GM12878 (cell line): ENCODE results near the gene PTBP1. TPM values are rescaled to one million over a fixed set of nuclear protein-coding genes. Genes with fewer than 3 reads are reported as not detected.

ENCODE experiments used
- ATAC-seq: fragments of 200-7000 bp; cut with Tn5 transposase; 3 replicates; pipeline ENCODE4 v1.9.1; 2020; ENCODE audit warnings: mild to moderate bottlenecking, moderate library complexity
- BruUV-seq: library from RNA; stranded (reverse); fragments of 400-500 nt; replicated peaks from 2 replicates; lab custom pipeline; 2021; lab: Mats Ljungman, UMichigan
- CTCF ChIA-PET: fragments of 300-600 bp; sonication (Branson Sonifier 250); formaldehyde crosslinking; extraction: SDS; loops from one replicate; lab custom pipeline; 2021; ENCODE audit warnings: inconsistent platforms; lab: Yijun Ruan, JAX
- POLR2A ChIA-PET: fragments of 350-600 bp; formaldehyde crosslinking; extraction: SDS; loops from one replicate; lab custom pipeline; 2021; ENCODE audit warnings: inconsistent platforms; lab: Charles Lee
- RAD21 ChIA-PET: fragments of 300-600 bp; sonication (Branson Sonifier 250); formaldehyde crosslinking; loops from one replicate; lab custom pipeline; 2023; ENCODE audit warnings: antibody characterized with exemption; ENCODE audit not compliant: unreplicated experiment; lab: Charles Lee
- SMC1A ChIA-PET: fragments of 300-600 bp; sonication (Branson Sonifier 250); formaldehyde crosslinking; loops from one replicate; lab custom pipeline; 2023; ENCODE audit not compliant: unreplicated experiment, uncharacterized antibody; lab: Charles Lee
- DNase-seq: peaks from one replicate; pipeline ENCODE4 v3.0.0-alpha.2; 2011; ENCODE audit warnings: low read depth, low spot score
- FAIRE-seq: peaks from 3 replicates; lab custom pipeline; 2011; peaks lifted over from hg19 to GRCh38; lab: Jason Lieb, UNC
- H2AFZ ChIP-seq: 2 replicates; pipeline ENCODE4 v1.6.0; 2011; ENCODE audit warnings: low read depth, low read length, control low read depth; ENCODE audit not compliant: control insufficient read depth
- H3K27ac ChIP-seq: 2 replicates; pipeline ENCODE4 v1.5.1; 2011; ENCODE audit warnings: control low read depth; ENCODE audit not compliant: control insufficient read depth, insufficient read depth
- H3K27me3 ChIP-seq, 2 experiments: replicated peaks in 1 of 2; 2 replicates each; pipeline versions ENCODE4 v1.6.0 to v1.6.1; 2011; ENCODE audit warnings: low read length in 1 of 2; ENCODE audit not compliant: control insufficient read depth in 2 of 2, insufficient read depth in 2 of 2
- H3K36me3 ChIP-seq, 2 experiments: 2 replicates each; pipeline ENCODE4 v1.5.1; 2011; ENCODE audit warnings: low read length in 1 of 2; ENCODE audit not compliant: control insufficient read depth in 2 of 2, insufficient read depth in 2 of 2
- H3K4me1 ChIP-seq: 2 replicates; pipeline ENCODE4 v1.6.1; 2011; ENCODE audit warnings: mild to moderate bottlenecking, low read length, moderate library complexity, mixed read lengths; ENCODE audit not compliant: control insufficient read depth, insufficient read depth
- H3K4me2 ChIP-seq: 2 replicates; pipeline ENCODE4 v1.6.0; 2011; ENCODE audit warnings: control low read depth; ENCODE audit not compliant: control insufficient read depth, insufficient read depth
- H3K4me3 ChIP-seq: fragments of 200-600 bp; sonication (generic); 2 replicates; pipeline ENCODE4 v1.5.1; 2016
- H3K79me2 ChIP-seq: 2 replicates; pipeline ENCODE4 v1.6.0; 2011; ENCODE audit warnings: low read length; ENCODE audit not compliant: control insufficient read depth, insufficient read depth
- H3K9ac ChIP-seq: 2 replicates; pipeline ENCODE4 v1.8.0; 2011; ENCODE audit warnings: low read length, control low read depth, mixed read lengths; ENCODE audit not compliant: control insufficient read depth, insufficient read depth
- H3K9me3 ChIP-seq: replicated peaks from 3 replicates; pipeline ENCODE4 v1.5.1; 2011; ENCODE audit warnings: mild to moderate bottlenecking, low read length; ENCODE audit not compliant: control insufficient read depth, insufficient read depth
- H4K20me1 ChIP-seq: 2 replicates; pipeline ENCODE4 v1.6.0; 2011; ENCODE audit not compliant: control insufficient read depth, insufficient read depth
- BACH1 ChIP-seq: fragments of 450-650 bp; IDR thresholded peaks from 2 replicates; pipeline ENCODE4 v1.6.1; 2017; ENCODE audit warnings: mild to moderate bottlenecking, borderline replicate concordance
- BHLHE40 ChIP-seq, 2 experiments: fragments of 450-650 bp in 1 of 2; IDR thresholded peaks; 2 replicates each; pipeline ENCODE4 v1.6.1; 2011 to 2017; ENCODE audit warnings: low read depth in 2 of 2, borderline replicate concordance in 1 of 2, improper control_type of control experiment in 1 of 2, low read length in 1 of 2, mild to moderate bottlenecking in 1 of 2
- CBX3 ChIP-seq: fragments of 200-600 bp; sonication (generic); IDR thresholded peaks from 2 replicates; pipeline ENCODE4 v1.6.1; 2016; ENCODE audit warnings: low read depth, borderline replicate concordance
- FOS ChIP-seq: IDR thresholded peaks from 3 replicates; pipeline ENCODE4 v1.6.1; 2011; ENCODE audit warnings: borderline replicate concordance; ENCODE audit not compliant: insufficient read length; ENCODE audit errors: extremely low read depth
- LARP7 ChIP-seq: fragments of 450-650 bp; IDR thresholded peaks from 2 replicates; pipeline ENCODE4 v1.6.1; 2017; ENCODE audit warnings: mild to moderate bottlenecking
- MLLT1 ChIP-seq: fragments of 450-650 bp; IDR thresholded peaks from 2 replicates; pipeline ENCODE4 v1.6.1; 2016; ENCODE audit warnings: mild to moderate bottlenecking
- PAX8 ChIP-seq: fragments of 450-650 bp; IDR thresholded peaks from 2 replicates; pipeline ENCODE4 v1.6.1; 2017; ENCODE audit warnings: mild to moderate bottlenecking, moderate library complexity
- RAD51 ChIP-seq: fragments of 450-650 bp; IDR thresholded peaks from 2 replicates; pipeline ENCODE4 v1.6.1; 2016; ENCODE audit warnings: moderate library complexity, mild to moderate bottlenecking, inconsistent platforms
- RFX5 ChIP-seq: IDR thresholded peaks from 2 replicates; pipeline ENCODE4 v1.6.1; 2011; ENCODE audit warnings: low read depth, low read length, improper control_type of control experiment
- SKIL ChIP-seq: fragments of 450-650 bp; IDR thresholded peaks from 2 replicates; pipeline ENCODE4 v1.6.1; 2017; ENCODE audit warnings: mild to moderate bottlenecking, low read depth, inconsistent platforms; ENCODE audit not compliant: poor library complexity, severe bottlenecking
- SMAD5 ChIP-seq: IDR thresholded peaks from 2 replicates; pipeline ENCODE4 v1.6.1; 2016; ENCODE audit warnings: antibody characterized with exemption, low read depth
- SMARCA5 ChIP-seq: fragments of 450-650 bp; IDR thresholded peaks from 2 replicates; pipeline ENCODE4 v1.6.1; 2017; ENCODE audit warnings: mild to moderate bottlenecking
- TARDBP ChIP-seq: IDR thresholded peaks from 2 replicates; pipeline ENCODE4 v1.6.1; 2016; ENCODE audit warnings: borderline replicate concordance
- ZNF207 ChIP-seq: fragments of 450-650 bp; IDR thresholded peaks from 2 replicates; pipeline ENCODE4 v1.6.1; 2014; ENCODE audit warnings: antibody characterized with exemption, mild to moderate bottlenecking, borderline replicate concordance
- ZNF274 ChIP-seq: IDR thresholded peaks from one replicate; pipeline ENCODE4 v1.8.0; 2011; ENCODE audit not compliant: insufficient read length, insufficient read depth
- WGBS: methylation state at CpG from one replicate; pipeline ENCODE4 v1.1.6; 2016; ENCODE audit warnings: low lambda C conversion rate; ENCODE audit not compliant: insufficient replicate concordance, insufficient coverage; ENCODE audit errors: missing lambda C conversion rate; 5-methylcytosine and 5-hydroxymethylcytosine counted together
- in situ Hi-C: fragments of 300-500 bp; cut with MboI; formaldehyde crosslinking; loops from 9 replicates; pipeline ENCODE4 v1.14.3; 2018; ENCODE audit warnings: mixed read lengths
- intact Hi-C: fragments of 100-400 bp; cut with micrococcal nuclease; formaldehyde crosslinking; loops from one replicate; pipeline ENCODE4 v1.14.2; 2022; ENCODE audit not compliant: unreplicated experiment
- polyA plus RNA-seq, 11 experiments: library from polyadenylated mRNA; depleted of rRNA in 4 of 11; unstranded in 6 of 11; stranded (reverse) in 5 of 11; fragments of >200 nt; fragmentation: Nextera tagmentation in 4 of 11; fragmentation: Illumina TruSeq in 1 of 11; extraction: Ambion mirVana in 4 of 11; extraction: Trizol in 1 of 11; gene quantifications; 1 replicate in 1 of 11; 2 replicates in 10 of 11; pipeline versions ENCODE4 v1.2.1 to v1.2.3, GENCODE V29; 2011 to 2016; ENCODE audit warnings: inconsistent platforms in 2 of 11, missing spikeins in 2 of 11, low read depth in 1 of 11
- total RNA-seq, 4 experiments: library from RNA; depleted of rRNA in 3 of 4; stranded (reverse); fragments of >200 nt in 3 of 4; fragmentation: Illumina TruSeq in 1 of 4; extraction: Trizol in 1 of 4; gene quantifications; 2 replicates each; pipeline versions ENCODE4 v1.2.1 to v1.2.3, GENCODE V29; 2013 to 2021
- TF ChIP-seq, protein P1 (sequence below): IDR thresholded peaks from 2 replicates; pipeline ENCODE4 v1.6.1; 2012; ENCODE audit warnings: low read length, inconsistent platforms

The PTBP1 gene
- total and polyA plus RNA-seq, 10 of the 15 experiments (the other 5 are each of a cell fraction or from before 2014, with no cell fraction given), result 13.1 to 532 (median 217) TPM

DNA sequence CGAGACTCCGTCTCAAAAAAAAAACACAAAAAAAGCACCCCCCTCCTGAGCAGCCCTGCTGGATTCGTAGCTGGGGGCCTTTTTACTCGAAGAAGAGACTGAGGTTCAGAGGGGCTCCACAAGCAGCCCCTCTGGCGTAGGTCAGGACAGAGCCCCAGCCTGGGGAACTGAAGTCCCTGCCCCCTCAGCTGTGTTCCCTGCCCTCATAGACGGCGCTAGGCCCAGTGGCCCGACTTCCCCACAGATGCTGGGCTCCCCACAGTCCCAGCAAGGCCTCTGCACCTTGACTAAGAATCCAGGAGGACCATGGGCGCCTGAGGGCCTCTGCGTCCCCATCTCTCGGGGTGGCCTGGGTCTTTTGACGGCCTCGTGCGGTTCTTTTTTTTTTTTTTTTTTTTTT lies 47.4 kb upstream of the PTBP1 start:
- Histone ChIP-seq H3K4me3 (no peak overlapping the region), H3K4me1 (no peaks in the 10 kb centered on the region), H3K79me2 (no peaks in the 10 kb centered on the region), H2AFZ (no peak overlapping the region), H3K9me3 (no peaks in the 10 kb centered on the region; the same call in 2 of the 3 replicates), H3K9ac (no peak overlapping the region), H3K36me3 (no peaks in the 10 kb centered on the region), H3K27ac (no peak overlapping the region), H4K20me1 (no peaks in the 10 kb centered on the region), H3K27me3 (no peaks in the 10 kb centered on the region), H3K4me2 (no peak overlapping the region)
- ChIA-PET CTCF (no interaction called here), POLR2A (no interaction called here), SMC1A (no interaction called here), RAD21 (no interaction called here)
- TF ChIP-seq RFX5 (no peak), SMARCA5 (no peak), SKIL (no peak), FOS (no peak), BACH1 (no peak), ZNF274 (no peak), RAD51 (no peak), SMAD5 (no peak), PAX8 (no peak), BHLHE40 (IDR thresholded peaks at IDR 0.05; ENCODE audit: borderline replicate concordance in 1 of 2, low read depth in 2 of 2, low read length in 1 of 2) (no peak), MLLT1 (no peak), CBX3 (no peak), LARP7 (no peak), TARDBP (no peak), ZNF207 (no peak)
- TF ChIP-seq, protein P1, sequence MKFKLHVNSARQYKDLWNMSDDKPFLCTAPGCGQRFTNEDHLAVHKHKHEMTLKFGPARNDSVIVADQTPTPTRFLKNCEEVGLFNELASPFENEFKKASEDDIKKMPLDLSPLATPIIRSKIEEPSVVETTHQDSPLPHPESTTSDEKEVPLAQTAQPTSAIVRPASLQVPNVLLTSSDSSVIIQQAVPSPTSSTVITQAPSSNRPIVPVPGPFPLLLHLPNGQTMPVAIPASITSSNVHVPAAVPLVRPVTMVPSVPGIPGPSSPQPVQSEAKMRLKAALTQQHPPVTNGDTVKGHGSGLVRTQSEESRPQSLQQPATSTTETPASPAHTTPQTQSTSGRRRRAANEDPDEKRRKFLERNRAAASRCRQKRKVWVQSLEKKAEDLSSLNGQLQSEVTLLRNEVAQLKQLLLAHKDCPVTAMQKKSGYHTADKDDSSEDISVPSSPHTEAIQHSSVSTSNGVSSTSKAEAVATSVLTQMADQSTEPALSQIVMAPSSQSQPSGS, result no peak
- in situ Hi-C loops (no loop called here), intact Hi-C loops (no loop called here)
- ATAC-seq (no peak), FAIRE-seq (no peak), DNase-seq (no peak)
- no TSS peak for BruUV-seq
- whole genome bisulfite sequencing, result 41% methylated on average over 11 of the region's 14 CpGs
